Fibroblast of the conjunctiva (primary cell): ENCODE results near the gene PPP1R27.

Experiments
- DNase-seq: peaks from one replicate; pipeline ENCODE4 v3.0.0-alpha.2; 2010; ENCODE audit warnings: low read depth

PPP1R27 gene

DNA sequence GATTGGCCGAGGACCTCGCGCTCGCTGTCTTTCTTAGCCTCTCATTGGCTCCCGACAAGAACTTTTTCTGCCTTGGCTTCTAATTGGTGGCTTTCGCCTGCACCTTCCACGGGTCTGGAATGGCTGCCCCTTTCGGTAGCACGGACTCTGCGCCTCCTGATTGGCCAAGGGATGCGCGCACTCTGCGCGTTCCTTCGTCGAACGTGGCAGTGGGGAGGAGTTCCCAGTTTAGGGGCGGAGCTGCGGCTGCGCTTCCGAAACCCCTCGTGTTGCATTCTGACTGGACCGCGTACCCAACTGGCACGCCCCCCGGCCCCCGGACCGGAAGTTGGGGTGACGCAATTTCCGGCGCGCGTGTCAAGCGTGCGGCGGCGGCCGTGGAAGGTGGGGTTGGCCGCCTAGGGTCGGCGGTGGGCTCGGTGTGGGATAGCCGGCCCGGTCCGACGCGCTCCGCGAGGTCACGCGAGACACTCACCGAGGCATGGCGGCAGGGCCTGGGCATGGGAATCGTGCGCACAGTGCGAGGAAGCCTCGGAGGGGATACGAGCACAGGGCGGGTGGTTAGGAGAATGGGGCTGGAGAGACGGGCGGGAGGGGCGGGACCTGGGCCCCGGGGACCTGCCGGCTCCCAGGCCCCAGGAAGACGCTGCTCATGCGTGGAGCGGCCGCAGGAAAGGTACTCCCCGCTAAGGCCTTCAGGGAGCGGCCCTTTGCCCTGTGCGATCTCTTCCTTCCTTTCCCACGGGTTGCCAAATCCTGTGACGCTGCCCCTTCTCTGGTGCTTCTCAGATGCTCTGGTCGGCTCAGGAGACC lies 26.1 kb upstream of the PPP1R27 start:
- peak; percentile 100 for DNase-seq

DNA sequence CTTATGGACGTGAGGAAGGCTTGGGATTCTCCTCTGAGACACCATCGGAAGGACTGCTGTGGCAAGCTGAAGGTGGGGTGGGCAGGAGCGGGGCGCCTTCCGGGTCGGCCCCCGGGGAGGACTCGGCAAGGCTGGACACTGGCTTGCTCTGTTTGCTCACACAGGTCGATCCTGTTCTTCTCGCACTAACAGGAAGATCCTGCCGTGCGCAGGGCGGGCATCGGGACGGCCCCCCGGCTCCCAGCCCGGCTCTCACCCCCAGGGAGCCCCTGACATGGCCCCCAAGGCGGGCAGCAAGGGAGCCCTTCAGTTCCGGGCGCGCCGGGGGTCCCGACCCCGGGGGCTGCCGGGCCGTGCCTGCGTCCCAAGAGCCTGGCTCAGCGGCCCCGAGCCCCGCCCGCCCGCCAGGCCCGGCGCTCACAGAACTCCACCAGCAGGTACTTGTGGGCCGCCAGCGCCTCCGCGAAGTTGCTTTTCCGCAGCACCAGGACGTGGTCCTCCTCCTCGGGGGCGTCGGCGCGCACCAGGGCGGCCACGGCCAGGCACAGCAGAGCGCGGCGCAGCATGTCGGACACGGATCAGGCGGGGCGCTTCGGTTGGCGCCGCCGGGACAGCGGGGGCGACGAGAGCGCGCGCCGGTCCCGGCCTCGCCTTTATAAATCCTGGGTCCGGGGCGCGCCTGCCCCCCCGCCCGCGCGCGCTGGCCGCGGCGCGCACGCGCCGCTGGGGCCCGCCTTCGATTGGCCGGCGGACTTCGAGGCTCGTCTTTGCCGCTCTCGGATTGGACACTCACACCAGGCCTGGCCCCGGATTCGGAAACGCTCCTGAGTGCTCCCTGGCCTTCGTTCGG lies 25.3 kb upstream of the PPP1R27 start, which contains the start of gene P4HB:
Gene P4HB, minus strand, starts transcription at position 630 of the 850 bp plus-strand sequence. Its CDS starts 64 bp downstream, at position 566.
- DNase-seq: no peak

DNA sequence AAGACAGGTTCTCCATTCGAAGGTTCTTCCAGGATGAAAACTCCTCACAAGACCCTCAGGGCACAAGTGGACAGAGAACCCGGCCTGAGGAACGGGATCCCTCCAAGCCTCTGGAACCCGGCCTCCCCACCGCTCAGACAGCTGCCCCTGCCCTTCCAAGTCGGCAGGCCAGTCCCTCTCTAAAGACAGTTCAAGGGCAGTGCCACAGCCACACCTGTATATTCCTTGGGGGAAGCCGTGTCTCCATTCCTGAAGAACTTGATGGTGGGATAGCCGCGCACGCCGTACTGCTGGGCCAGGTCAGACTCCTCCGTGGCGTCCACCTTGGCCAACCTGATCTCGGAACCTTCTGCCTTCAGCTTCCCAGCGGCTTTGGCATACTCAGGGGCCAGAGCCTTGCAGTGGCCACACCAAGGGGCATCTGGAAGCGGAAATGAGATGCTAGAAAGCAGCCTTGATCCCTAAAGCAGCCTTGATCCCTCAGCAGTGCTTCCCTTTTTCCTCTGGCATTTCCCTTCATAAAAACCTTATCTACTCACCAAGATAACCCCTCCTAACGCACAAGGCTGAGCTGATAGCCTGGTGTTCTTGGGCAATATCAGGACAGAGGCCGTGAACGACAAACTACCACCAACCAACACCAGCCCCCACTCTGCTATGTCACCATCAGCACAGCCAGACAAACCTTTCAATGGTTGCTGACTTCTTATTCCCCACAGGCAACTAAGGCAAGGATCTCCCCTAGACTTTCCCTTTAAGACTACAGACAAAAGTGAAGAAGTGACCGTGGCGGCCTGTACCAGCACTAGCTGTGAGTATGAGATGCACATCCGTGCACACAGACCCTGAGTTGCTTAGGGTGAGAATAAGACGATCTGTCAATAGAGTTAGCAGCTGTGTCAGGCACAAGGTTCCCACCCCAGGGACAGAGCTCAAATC lies 24.4 kb upstream of the PPP1R27 start:
- no peak for DNase-seq

DNA sequence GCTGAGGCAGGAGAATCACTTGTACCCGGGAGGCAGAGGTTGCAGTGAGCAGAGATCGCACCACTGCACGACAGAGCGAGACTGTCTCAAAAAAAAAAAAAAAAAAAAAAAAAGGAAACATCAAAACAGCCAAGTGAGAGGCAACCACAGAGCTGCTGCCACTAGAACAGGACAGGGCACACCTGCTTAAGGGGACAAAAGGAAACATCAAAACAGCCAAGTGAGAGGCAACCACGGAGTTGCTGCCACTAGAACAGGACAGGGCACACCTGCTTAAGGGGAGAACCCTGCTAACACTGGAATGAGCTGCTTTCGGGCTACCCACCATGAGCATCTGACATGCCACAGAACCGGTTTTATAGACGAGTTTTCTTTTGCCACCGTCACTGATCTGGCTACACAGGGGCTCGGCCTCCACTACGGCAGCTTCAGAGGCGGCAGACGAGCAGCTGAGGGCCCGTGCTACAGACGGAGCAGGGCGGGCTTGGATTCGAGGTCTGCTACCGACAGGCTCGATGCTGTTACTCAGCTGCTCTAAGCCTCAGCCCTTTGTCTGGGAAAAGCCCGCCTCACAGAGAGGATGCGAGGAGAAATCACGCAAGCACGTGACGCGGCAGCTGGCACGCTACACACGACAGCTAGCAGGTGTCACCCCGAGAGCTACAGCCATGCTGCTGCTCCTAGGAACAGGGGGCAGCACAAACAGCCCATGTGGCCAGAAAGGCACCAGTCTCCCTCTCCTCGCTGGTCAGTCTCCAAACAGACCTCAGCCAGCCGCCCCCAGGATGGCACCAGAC lies 23.5 kb upstream of the PPP1R27 start:
- DNase-seq: no peak

DNA sequence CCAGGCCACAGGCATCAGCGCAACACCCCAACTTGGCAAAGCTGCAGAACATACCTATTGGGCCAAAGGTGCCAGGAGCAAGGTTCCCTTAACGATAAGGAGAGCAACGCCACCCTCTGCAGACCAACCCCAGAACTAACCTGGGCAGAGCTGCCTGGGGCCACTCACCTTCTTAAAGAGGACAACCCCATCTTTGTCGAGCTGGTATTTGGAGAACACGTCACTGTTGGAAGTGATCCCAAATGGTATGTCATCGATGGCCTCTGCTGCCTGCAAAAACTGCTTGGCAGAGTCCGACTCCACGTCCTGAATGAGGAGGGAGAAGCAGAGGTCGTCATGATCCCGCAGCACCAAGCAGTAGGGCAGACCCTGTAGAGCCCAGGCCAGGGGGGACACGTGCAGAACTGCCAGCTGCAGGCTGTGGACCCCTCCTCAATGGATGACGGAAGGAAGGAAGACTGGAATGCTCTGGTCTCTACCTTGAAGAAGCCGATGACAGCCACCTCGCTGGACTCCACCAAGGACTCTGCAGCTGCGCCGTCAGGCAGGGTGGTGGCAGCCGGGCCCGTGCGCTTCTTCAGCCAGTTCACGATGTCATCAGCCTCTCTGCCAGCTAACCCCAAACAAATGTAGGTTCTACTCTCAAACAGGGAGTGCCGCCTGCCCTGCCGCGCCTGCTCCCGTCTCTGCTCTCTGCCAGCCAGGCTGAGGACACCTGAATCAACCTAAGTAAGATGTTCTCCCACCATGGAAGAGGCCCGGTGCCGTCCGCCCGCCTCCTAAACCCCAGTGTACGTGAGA lies 20.3 kb upstream of the PPP1R27 start:
- DNase-seq: no peak

DNA sequence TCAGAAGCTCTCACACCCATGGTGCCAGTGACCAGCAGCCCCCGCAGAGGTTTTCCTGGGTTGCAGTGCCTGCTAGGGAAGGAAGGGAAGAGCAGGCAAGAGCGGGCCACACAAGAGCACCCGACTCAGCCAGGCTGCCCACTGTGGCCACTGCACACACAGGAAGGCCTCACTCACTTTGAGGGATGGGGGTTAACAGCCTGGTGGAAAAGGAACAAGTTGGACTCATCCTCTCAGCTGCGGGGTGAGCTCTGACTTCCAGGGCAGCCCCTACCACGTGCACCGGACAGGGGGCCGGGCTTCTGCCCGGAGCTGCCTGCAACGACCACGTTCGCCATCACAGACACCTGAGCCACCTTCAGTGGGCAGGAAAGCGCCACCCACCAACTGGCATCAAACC lies 17.4 kb upstream of the PPP1R27 start:
- DNase-seq: no peak

DNA sequence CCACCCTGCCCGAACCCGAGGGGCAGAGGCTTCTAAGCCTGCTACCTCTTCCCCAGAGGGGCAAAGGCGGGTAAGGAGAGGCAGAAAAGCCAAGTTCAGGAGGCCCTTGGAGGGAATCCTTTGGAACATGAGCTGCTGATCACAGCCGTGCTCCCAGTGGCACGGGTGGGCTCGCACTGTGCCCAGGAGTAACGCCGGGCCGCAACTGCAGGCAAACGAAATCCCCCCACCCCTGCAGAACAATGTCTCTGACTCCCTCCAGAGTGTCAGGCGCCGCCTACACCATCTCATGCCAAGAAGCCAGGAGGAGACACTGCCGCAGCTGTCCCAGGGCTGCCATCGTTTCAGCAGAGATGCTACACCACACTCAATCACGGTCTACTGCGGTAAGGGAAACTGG lies 16.6 kb upstream of the PPP1R27 start:
- no peak for DNase-seq

DNA sequence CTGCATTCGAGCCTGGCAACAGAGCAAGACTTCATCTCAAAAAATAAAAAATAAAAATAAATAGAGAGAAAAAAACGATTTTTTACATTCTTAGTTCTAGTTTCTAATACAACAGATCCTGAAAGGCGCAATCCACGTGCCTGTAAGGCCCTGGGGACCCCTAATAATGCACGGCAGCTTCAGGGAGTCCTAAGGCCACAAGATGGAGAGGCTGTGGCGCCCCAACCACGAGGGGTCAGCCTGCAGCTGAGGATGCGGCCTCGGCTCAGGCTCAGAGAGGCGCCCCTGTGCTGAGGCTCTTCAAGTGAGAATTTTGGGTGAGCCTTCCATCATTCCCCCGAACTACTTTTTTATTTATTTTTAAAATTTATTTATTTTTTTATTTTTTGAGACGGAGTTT lies 14.6 kb upstream of the PPP1R27 start:
- no peak for DNase-seq

DNA sequence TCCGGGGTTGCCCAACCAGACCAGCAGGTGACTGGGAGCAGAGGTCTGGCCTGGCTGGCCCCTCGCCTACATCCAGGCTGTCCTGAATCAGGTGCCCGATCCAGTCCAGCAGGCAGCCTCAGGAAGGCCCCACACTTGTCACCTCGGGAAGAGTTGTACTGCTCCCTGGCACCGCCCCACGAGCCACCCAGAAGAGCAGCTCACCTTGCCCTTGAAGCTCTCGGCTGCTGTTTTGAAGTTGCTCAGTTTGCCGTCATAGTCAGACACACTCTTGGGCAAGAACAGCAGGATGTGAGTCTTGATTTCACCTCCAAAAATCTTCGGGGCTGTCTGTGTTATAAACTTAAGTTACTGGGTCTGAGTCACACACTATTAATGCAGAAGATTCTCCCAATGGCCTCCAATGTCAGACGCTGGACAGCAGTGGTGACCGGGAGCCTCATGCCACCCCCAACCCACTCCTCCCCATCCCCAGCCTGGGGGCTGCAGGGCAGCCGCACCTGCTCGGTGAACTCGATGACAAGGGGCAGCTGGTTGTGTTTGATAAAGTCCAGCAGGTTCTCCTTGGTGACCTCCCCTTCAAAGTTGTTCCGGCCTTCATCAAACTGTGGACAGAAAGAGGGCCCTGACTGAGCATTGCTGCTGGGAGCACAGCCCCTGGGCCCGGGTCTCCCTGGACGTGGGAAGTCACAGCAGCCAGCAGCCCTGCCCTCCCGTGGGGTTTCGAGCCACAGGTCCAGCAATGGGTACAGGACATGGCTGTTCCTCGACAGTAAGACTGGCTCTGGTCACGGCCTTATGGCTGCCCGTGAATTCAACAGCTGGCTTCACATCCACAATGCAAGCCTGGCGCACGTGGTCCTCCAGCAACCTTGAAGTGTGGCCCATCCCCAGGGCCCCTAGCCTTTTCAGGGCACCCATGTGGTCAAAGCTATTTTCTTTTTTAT lies 12.2 kb upstream of the PPP1R27 start:
- DNase-seq: no peak

DNA sequence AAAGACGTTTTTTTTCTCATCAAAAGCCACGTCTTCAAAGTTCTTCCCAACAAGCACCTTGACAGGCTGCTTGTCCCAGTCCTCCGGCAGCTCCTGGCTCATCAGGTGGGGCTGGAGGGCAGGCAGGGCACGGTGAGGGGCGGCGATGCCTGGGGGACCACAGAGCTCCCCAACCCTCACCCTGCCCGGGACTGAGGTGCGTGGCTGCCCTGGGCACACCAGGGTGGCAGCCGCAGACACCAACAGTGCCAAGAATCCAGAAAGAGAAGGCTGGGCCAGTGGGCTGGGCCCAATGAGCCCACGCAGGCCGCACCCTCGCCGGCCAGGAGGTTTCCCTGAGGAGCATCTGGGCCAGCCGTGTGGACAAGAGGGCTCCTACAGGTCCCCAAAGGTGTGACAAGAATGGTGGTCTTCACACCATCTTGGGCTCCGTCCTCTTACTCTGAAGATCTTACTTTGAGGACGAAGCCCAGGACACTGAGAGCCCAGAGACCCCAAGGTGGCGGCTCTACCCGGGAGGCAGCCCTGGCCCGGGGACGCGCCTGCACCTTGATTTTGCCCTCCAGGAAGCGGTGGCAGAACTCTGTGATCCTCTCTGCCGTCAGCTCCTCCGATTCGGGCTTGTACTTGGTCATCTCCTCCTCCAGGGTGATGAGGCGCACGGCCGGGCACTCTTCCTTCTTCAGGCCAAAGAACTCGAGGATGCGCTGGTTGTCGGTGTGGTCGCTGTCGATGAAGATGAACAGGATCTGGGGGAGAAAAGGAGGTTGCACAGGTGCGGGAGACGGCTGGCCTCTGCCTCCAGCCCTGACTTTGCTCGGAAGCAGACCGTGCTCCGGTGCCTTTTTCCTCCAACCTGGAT lies 11.3 kb upstream of the PPP1R27 start:
- no peak for DNase-seq

DNA sequence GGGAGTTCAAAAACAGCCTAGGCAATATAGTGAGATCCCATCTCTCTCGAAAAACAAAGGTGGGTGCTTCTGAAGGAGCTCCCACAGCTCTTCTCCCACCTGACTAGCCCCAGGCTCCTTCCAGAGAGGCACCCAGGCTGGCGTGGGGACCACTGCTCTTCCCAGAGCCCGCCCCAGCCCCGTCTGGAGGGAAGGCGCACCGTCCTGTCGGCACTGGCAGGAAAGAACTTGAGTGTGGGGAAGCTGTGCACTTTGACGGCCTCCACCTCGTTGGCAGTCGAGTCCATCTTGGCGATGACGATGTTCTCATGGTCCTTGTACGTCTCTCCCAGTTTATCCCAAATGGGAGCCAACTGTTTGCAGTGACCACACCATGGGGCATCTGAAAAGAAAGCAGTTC lies 10.5 kb upstream of the PPP1R27 start:
- no peak for DNase-seq

DNA sequence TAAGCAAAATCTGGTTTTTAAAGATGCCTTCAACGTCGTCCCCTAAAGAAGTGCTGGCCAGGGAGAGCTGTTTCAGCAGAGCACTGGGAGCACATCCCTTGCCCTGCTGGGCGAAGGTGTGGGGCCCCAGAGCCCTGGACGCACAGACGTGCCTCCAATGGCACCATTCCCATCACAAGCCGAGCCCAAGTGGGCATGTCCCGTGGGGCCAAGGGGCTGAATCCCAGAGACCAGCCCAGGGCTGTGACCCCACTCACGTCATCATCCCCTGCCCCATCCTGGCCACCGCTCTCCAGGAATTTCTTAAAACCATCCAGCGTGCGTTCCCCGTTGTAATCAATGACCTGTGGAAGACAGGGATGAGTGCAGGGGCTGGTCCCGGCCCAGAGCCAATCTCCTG lies 10.0 kb upstream of the PPP1R27 start:
- DNase-seq: no peak

DNA sequence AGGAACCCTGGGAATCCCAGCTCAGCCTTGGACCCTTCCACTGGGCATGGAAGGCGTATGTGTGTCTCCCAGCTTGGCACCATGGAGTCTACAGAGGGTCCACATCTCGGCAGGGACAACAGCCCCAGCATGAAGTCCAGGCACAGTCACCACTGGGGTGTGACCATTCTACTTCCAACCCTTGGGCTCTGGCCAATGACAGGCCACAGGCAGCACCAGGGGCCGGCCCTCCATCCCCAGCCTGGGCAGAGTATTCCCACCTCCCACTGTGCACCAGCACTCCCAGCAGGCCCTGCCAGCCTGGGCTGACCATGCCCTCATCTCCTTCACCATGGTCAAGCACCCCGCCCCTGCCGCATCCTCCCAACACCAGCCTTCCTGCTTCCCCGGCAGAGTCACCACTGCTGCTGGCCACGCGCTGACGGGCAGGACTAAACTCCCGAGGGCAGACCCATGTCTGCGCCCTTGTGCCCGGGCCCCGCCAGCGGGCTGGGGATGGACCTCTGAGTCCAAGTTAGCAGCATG lies 9.5 kb upstream of the PPP1R27 start:
- DNase-seq: no peak

DNA sequence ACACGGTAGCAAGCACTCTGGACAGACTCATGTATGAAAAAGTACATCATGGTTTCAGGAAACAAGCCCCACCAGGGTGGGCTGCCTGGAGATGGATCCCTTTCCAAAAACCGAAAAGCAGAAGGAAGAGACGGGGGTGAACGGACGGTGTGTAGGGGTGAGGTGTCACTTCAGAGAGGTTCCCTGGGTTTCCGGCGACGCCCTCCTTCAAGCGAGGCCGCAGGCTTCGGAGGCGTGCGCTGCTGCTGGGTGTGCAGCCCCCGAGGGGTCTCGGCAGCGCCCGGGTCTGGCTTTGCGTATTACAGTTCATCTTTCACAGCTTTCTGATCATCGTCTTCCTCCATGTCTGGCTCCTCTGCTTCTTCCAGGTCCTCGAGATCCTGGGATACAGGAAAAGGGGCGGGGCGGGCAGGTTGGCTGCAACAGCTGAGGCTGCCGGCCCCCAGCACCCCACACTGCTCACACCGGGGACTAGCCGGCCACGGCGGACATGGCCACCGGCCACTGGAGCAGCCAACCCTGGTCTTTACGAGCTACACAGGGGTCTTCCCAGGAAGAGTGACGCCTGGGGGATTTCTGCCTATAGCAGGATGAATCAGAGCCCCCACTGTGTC lies 9.0 kb upstream of the PPP1R27 start:
- DNase-seq: no peak

DNA sequence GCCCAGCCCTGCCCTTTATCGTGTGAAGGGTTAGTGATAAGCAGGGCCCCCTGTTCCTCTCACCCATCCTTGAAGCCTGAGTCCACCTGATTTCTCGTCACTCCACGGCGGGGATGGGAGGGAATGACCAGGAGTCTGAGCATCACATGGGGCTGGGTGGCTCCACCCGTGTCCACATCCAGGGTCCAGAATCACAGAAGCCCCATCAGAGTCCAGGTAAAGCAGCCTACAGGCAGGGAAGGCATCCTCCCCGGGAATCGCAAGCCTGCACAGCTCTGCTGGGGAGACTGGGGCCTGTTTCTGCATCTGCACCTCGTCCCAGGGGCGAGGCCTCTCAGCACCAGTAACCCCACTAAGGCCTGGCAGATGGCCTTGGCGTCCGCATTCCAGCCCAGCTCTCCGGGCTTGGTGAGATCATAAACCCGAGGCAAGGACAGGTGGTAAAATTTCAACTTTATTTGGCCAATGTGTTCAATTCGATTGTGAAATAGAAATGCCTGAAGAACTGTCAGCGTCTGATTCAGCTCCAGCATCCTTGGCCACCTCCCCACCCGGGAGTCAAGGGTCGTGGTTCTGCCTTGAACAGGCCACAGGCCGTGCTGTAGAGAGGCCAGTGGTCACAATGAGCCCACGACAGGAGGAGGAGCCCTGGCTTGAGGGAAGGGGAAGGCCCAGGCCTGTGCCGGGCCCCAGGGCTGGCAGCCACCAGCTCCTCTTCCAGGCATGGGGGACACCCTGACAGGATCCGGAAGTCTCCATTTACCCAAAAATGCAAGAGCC lies 8.1 kb upstream of the PPP1R27 start:
- DNase-seq: no peak

DNA sequence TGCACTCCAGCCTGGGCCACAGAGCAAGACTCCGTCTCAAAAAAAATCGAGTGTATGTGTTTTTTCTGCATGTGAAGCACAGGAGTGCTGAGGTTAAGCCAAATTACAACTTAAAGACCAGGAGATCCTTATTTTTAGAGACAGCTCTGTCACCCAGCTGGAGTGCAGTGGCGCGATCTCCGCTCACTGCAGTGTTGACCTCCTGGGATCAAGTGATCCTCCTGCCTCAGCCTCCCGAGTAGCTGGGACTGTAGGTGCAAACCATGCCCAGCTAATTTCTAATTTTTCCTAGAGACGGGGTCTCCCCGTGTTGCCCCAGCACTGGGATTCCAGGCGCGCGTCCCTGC lies 7.5 kb upstream of the PPP1R27 start:
- DNase-seq: no peak

DNA sequence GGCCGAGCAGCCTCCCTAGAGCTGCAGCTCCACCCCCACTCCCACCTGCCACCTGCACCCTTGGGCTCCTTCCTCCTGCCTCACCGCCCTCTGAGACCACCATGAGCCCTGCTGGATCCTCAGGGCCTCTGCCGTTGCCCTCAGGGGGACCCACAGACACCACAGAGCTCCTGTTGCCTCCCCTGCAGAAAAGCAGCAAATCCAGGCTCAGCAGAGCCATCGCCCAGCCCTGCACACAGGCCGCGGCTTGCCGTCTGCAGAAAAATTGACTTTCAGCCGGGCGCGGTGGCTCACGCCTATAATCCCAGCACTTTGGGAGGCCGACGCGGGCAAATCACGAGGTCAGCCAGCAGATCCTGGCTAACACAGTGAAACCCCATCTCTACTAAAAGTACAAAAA lies 7.0 kb upstream of the PPP1R27 start:
- DNase-seq: no peak
